Choroid plexus epithelial cell (primary cell): Measurements from ENCODE around the gene VAMP7.

Source experiments
- DNase-seq: peaks from one replicate; pipeline ENCODE4 v3.0.0-alpha.2; 2010; ENCODE audit warnings: low read depth
- H3K4me3 ChIP-seq: 2 replicates; pipeline ENCODE4 v1.5.1; 2011; ENCODE audit warnings: low read depth, mild to moderate bottlenecking, control low read depth, low read length, moderate library complexity
- TF ChIP-seq, protein P1 (sequence below): conservative IDR thresholded peaks from 2 replicates; pipeline ENCODE4 v1.5.1; 2011; ENCODE audit warnings: low read depth, mild to moderate bottlenecking, control low read depth, inconsistent platforms, low read length, moderate library complexity

Gene VAMP7

DNA sequence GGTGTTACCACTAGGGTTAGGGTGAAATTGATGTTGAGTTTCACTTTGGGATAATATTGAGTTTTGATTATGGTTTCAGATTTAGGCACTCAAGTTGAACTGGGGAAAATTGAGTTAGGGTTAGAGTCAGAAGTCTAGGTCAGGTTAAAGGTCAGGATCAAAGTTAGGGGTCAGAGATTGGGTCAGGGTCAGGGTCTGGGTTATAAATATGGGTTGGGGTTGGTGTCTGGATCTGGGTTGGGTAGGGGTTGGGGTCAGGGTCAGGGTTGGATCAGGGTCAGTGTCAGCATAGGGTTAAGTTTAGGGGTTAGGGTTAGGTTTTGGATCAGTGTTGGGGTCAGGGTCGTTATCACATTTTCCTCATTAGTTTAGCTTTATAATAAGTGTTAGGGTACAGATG, 73.6 kb downstream of the VAMP7 start:
- DNase-seq, result no peak
- H3K4me3 ChIP-seq, result no peak overlapping the region
- TF ChIP-seq, protein P1, sequence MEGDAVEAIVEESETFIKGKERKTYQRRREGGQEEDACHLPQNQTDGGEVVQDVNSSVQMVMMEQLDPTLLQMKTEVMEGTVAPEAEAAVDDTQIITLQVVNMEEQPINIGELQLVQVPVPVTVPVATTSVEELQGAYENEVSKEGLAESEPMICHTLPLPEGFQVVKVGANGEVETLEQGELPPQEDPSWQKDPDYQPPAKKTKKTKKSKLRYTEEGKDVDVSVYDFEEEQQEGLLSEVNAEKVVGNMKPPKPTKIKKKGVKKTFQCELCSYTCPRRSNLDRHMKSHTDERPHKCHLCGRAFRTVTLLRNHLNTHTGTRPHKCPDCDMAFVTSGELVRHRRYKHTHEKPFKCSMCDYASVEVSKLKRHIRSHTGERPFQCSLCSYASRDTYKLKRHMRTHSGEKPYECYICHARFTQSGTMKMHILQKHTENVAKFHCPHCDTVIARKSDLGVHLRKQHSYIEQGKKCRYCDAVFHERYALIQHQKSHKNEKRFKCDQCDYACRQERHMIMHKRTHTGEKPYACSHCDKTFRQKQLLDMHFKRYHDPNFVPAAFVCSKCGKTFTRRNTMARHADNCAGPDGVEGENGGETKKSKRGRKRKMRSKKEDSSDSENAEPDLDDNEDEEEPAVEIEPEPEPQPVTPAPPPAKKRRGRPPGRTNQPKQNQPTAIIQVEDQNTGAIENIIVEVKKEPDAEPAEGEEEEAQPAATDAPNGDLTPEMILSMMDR, result no peak

DNA sequence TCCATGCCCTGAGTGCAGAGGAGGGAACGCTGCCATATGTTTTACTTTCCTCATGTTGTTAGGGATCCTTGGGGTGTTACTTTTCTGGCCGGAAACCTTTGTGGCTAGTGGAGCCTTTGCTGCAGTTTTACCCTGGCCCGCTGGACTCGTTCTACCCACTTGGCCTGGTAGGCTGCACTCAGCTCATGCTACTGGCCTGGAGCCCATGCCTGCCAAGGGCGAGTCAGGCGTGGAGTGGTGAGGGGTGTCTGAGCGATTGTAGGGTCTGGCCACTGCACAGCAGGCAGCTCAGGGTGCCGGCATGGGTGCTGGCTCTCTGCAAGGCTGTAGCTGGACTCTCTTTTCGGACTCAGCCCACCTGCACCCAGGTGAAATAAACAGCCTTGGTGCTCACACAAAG, 75.0 kb downstream of the VAMP7 start:
- H3K4me3 ChIP-seq, result no peak overlapping the region
- TF ChIP-seq, protein P1, result no peak
- no peak for DNase-seq

DNA sequence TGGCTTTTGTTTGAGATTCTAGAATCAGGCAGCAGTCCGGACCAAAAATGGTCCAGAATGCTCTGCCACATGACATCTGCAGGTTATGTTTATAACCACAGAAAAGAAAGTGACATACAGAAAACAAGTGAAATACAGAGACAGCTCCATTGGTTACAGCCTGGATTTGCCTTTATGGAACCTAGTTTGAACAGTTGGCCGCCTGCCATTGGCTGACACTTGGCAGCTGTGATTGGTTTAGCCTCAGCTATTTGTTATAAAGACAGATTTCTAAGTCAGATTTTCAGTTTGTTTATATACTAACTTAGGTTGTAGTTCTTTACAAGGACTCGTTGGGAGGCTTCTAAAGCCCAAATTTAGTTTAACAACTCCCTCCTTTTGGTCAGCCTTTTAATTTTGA, 75.5 kb downstream of the VAMP7 start:
- no peak overlapping the region for H3K4me3 ChIP-seq
- peak; percentile 2 for DNase-seq
- TF ChIP-seq, protein P1, result no peak

DNA sequence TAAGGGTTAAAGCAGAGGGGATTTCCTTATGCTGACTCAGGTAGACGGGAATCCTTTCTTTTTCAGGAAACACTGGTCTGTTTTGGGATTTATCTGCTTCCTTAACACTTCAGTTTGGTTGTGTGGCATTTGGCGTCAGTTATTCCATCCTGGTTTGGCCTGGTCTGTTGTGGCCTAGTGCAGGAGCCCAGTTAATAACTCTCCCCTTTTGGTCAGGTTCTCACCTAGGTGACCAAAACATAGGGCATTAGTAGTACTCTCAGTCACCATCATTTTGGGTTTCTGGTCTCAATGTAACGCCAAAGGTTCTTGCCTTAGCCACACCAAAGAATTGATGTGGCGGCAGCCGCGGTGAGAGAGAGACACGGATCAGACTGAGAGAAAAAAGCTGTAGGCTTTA, 76.7 kb downstream of the VAMP7 start:
- H3K4me3 ChIP-seq, result no peak overlapping the region
- TF ChIP-seq, protein P1, result no peak

DNA sequence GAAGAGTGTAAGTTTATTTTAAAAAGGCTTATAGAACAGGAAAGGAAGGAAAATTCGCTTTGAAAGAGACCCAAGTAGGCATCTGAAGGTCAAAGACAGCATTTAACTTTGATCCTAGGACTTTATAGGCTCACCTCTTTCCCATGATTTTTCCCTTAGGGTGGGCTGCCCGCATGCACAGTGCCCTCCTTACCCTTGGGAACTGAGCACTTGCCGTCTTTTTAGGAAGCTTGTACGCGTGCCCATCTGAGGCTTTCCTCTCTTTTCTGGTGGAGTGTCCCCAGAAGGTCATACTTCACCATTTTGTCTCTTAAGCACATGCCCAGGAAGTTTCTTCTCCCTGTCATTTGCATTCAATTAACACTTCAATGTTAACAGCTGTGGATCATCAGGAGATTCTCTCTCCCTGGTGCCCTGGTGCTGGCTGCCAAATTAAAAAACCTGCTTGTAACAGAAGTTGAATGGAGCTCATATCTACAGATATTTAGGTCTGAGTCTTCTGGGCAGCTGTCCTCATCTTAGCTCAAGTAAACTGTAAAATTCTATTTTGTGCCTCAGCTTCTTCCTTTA, 78.0 kb downstream of the VAMP7 start:
- DNase-seq, result no peak
- H3K4me3 ChIP-seq, result no peak overlapping the region
- TF ChIP-seq, protein P1, result no peak

More for the DNA sequence above, 76.7 kb downstream of the VAMP7 start:
- no peak for DNase-seq

DNA sequence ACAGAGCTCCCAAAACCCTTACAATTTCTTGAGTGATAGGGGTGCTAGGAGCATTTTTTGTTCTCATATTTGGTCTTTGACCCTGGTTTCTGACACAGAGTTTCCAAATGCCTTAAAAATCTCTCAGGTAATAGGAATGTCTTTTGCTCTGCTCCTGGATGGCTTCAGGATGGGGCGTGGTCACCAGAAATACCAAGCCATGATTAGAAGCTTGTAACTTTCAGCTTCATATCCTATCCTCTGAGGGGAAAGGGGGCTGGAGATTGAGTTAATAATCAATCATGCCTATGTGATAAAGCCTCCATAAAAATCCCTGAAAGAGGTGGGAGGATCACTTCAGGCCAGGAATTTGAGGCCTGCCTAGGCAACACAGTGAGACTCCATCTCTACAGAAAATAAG, 81.8 kb downstream of the VAMP7 start:
- no peak for DNase-seq
- H3K4me3 ChIP-seq, result no peak overlapping the region
- TF ChIP-seq, protein P1, result no peak

DNA sequence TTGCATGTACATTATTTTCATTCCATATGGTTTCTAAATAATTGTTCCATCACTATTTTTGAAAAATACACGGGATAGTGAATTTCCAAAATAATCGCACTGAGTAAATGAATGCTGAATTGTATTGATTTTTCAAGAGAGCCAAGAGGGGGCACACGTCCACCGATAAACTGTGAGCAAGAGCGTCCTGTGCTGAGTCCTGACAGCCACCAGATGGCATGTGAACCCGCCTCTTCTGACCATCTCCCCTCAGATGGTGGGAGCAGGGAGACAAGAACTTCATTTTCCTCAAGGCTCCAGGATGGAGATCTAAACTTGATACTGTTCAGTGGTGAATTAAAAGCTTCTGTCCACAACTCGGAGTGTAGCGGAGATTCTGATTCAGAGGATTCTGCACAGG, 85.7 kb downstream of the VAMP7 start:
- DNase-seq, result peak; percentile 23
- TF ChIP-seq, protein P1, result peak; percentile 41
- no peak overlapping the region for H3K4me3 ChIP-seq
